Kidney (tissue), 14 donors: ENCODE data around the gene FKBP2. TPM values are rescaled to one million over a fixed set of nuclear protein-coding genes. Genes with fewer than 3 reads are reported as not detected.

Experiments used
- DNase-seq, 5 donors: peaks; one replicate each; pipeline ENCODE4 v3.0.0-alpha.2; 2013 to 2020
- FAIRE-seq: peaks from 2 replicates; lab custom pipeline; 2012; peaks lifted over from hg19 to GRCh38; lab: Jason Lieb, UNC
- H3K27ac ChIP-seq, 2 donors: one replicate each; pipeline ENCODE4 v1.7.0; 2013; ENCODE audit warnings: low read depth in 2 of 2, low read length in 2 of 2, inconsistent platforms in 1 of 2
- H3K27me3 ChIP-seq: one replicate; pipeline ENCODE4 v1.7.1; 2013; ENCODE audit warnings: low read length, inconsistent platforms; ENCODE audit not compliant: control insufficient read depth, insufficient read depth
- H3K36me3 ChIP-seq, 3 donors: one replicate each; pipeline versions ENCODE4 v1.7.0 to v1.7.1; 2013; ENCODE audit warnings: low read length in 3 of 3, control low read depth in 1 of 3, inconsistent platforms in 1 of 3; ENCODE audit not compliant: insufficient read depth in 3 of 3, control insufficient read depth in 2 of 3
- H3K4me1 ChIP-seq, 3 donors: one replicate each; pipeline versions ENCODE4 v1.7.0 to v1.7.1; 2013; ENCODE audit warnings: low read length in 3 of 3, inconsistent platforms in 1 of 3, low read depth in 1 of 3; ENCODE audit not compliant: control insufficient read depth in 2 of 3, insufficient read depth in 2 of 3
- H3K4me3 ChIP-seq, 3 donors: one replicate each; pipeline versions ENCODE4 v1.7.0 to v1.8.1; 2013; ENCODE audit warnings: low read length in 3 of 3, control low read depth in 1 of 3, inconsistent platforms in 1 of 3
- H3K9ac ChIP-seq, 3 donors: one replicate each; pipeline versions ENCODE4 v1.7.0 to v1.7.1; 2013; ENCODE audit warnings: low read length in 3 of 3, control low read depth in 1 of 3, inconsistent platforms in 1 of 3
- H3K9me3 ChIP-seq, 3 donors: one replicate each; pipeline versions ENCODE4 v1.7.0 to v1.7.1; 2013; ENCODE audit warnings: low read length in 3 of 3, control low read depth in 1 of 3, inconsistent platforms in 1 of 3; ENCODE audit not compliant: control insufficient read depth in 2 of 3, insufficient read depth in 1 of 3
- intact Hi-C: fragments of 100-400 bp; cut with DNase I; formaldehyde crosslinking; loops from one replicate; pipeline ENCODE4 v1.11.1; 2022
- polyA plus RNA-seq: library from polyadenylated mRNA; stranded (reverse); fragments of 350-450 nt; fragmentation: Illumina TruSeq; extraction: RNeasy Lipid Tissue Mini Kit (QIAGEN cat#74804); gene quantifications from one replicate; pipeline ENCODE4 v1.2.3, GENCODE V29; 2014; ENCODE audit warnings: low read depth, low replicate concordance; ENCODE audit not compliant: insufficient read depth
- total RNA-seq: library from RNA; stranded (reverse); fragmentation: NEBNext Ultra II Directional; extraction: Animal tissue kit (Norgen Biotek cat#: 25700); gene quantifications from one replicate; pipeline ENCODE4 v1.2.1, GENCODE V29; 2021
- TF ChIP-seq, protein P1 (sequence below): IDR thresholded peaks from 3 replicates; pipeline ENCODE4 v1.5.1; 2012; ENCODE audit warnings: mild to moderate bottlenecking, moderate library complexity, borderline replicate concordance; ENCODE audit not compliant: insufficient read depth; ENCODE audit errors: extremely low read depth
- donor health status: control.
- donor health status: control.
- donor health status: control.
- donor health status: control.
- donor health status: control.
- donor health status: DM: yes; HTN: yes; CAD: no.
- donor health status: Normal renal cell carcinoma (clear cell type).

FKBP2 gene
- total and polyA plus RNA-seq, 2 donors from 2014 or later, result 76.0 to 411 TPM

DNA sequence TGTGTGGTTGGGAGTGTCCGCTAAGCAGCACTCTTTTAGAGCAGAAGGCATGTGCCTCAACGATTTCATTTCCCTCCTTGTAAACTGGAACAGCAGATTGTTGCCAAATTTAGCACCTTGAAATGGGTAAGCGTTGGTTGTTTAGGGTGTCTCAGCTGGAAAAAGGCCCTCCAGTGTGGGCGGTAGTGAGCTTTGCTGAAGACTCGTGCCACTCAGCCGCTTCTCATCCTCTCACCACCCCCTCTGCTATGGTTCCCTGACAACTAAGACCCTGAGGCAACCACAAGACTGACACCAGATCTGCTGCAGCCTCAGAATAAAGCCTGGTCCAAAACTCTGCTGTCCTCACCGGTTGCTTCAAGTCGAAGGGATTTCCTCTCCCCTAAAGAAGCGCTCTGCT lies 44.3 kb upstream of the FKBP2 start:
- FAIRE-seq, result no peak
- intact Hi-C loops, result no loop called here

DNA sequence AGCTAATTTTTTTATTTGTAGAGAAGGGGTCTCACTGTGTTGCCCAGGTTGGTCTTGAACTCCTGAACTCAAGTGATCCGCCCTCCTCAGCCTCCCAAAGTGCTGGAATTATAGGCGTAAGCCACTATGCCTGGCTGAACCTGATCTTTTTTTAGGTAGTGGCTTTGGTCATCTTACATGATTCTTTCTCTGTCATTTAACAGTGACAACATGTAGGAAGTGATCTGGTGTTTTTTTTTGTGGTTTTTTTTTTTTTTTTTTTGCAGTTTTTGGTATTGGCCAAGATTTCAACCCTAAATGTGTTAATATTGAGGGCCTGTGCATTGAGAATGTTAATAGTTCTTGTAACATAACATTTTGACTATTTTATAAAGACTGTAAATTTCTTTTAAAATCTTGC lies 42.4 kb upstream of the FKBP2 start:
- no peaks in the 10 kb centered on the region for H3K4me1 ChIP-seq
- intact Hi-C loops, result no loop called here
- TF ChIP-seq, protein P1, sequence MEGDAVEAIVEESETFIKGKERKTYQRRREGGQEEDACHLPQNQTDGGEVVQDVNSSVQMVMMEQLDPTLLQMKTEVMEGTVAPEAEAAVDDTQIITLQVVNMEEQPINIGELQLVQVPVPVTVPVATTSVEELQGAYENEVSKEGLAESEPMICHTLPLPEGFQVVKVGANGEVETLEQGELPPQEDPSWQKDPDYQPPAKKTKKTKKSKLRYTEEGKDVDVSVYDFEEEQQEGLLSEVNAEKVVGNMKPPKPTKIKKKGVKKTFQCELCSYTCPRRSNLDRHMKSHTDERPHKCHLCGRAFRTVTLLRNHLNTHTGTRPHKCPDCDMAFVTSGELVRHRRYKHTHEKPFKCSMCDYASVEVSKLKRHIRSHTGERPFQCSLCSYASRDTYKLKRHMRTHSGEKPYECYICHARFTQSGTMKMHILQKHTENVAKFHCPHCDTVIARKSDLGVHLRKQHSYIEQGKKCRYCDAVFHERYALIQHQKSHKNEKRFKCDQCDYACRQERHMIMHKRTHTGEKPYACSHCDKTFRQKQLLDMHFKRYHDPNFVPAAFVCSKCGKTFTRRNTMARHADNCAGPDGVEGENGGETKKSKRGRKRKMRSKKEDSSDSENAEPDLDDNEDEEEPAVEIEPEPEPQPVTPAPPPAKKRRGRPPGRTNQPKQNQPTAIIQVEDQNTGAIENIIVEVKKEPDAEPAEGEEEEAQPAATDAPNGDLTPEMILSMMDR, result no peak

More for the DNA sequence above, 44.3 kb upstream of the FKBP2 start:
- H3K27ac ChIP-seq, result no peak overlapping the region
- H3K4me1 ChIP-seq, result no peaks in the 10 kb centered on the region
- TF ChIP-seq, protein P1, result no peak
- H3K4me3 ChIP-seq, result no peak overlapping the region
- H3K36me3 ChIP-seq, result peaks cover 15 to 61% (median 55%) of the 10 kb centered on the region in 3 donors
- H3K9ac ChIP-seq, result no peak overlapping the region
- DNase-seq, result no peak
- H3K27me3 ChIP-seq, result no peaks in the 10 kb centered on the region
- no peaks in the 10 kb centered on the region for H3K9me3 ChIP-seq

DNA sequence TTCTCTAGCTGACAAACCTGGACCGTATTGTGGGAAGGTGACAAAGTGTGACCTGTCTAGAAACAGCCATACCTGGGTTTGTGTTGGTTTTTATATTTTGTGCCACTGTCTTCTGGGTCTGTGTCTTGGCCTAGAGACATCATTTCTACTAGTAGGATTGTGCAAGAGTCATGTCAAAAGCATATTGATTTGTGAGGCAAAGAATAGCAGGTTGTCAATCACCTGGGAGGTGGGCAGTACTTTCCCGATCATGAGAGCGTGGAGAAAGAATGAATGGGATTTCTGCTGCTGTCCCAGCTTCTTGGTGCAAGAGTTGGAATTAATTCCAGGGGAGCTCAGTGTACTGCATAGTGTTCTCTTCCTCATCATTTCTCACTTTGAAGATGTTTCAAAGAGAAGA lies 39.4 kb upstream of the FKBP2 start:
- intact Hi-C loops, result no loop called here
- H3K27ac ChIP-seq, result no peak overlapping the region
- H3K27me3 ChIP-seq, result no peaks in the 10 kb centered on the region
- peaks cover 6 to 54% (median 39%) of the 10 kb centered on the region in 3 donors for H3K36me3 ChIP-seq
- H3K4me1 ChIP-seq, result no peaks in the 10 kb centered on the region
- no peak overlapping the region for H3K9ac ChIP-seq
- TF ChIP-seq, protein P1, result no peak
- H3K9me3 ChIP-seq, result no peaks in the 10 kb centered on the region
- H3K4me3 ChIP-seq, result no peak overlapping the region
- FAIRE-seq, result no peak
- DNase-seq, result no peak

More for the DNA sequence above, 42.4 kb upstream of the FKBP2 start:
- H3K27ac ChIP-seq, result no peak overlapping the region
- FAIRE-seq, result no peak
- no peak for DNase-seq
- no peaks in the 10 kb centered on the region for H3K9me3 ChIP-seq
- H3K9ac ChIP-seq, result no peak overlapping the region
- H3K27me3 ChIP-seq, result no peaks in the 10 kb centered on the region
- H3K4me3 ChIP-seq, result no peak overlapping the region
- H3K36me3 ChIP-seq, result peaks cover 19 to 68% (median 60%) of the 10 kb centered on the region in 3 donors

DNA sequence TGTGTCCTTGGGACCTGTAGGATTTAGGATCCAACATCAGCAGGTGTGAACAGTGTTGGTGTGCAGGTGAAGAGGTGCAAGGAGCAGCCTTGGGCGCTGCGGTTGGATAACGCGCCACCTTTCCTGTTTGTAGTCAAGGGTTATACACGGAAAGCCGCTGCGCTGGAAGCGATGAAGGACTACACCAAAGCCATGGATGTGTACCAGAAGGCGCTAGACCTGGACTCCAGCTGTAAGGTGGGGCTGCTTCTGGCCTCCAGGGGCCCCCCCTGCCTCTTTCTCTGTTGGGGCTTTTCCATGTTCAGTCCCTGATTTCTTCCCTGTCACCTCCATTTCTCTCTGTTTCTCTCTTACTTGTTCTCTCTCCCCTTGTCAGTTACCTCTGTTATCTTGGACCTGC lies 37.9 kb upstream of the FKBP2 start:
- H3K36me3 ChIP-seq, result peaks cover 4 to 40% (median 26%) of the 10 kb centered on the region in 3 donors

More for the DNA sequence above, 37.9 kb upstream of the FKBP2 start:
- DNase-seq, result no peak
- Histone ChIP-seq H3K27me3 (no peaks in the 10 kb centered on the region), H3K9ac (no peak overlapping the region), H3K4me3 (no peak overlapping the region), H3K27ac (no peak overlapping the region), H3K4me1 (peaks cover 0 to 5% (median 0%) of the 10 kb centered on the region in 3 donors), H3K9me3 (no peaks in the 10 kb centered on the region)
- no peak for FAIRE-seq
- TF ChIP-seq, protein P1, result no peak
- intact Hi-C loops, result no loop called here
